ENCODE results near the gene FAM167B. TPM values are rescaled to one million over a fixed set of nuclear protein-coding genes. Genes with fewer than 3 reads are reported as not detected.

FAM167B gene
- total RNA-seq, 4 donors from 2014 or later, result 0.40 to 4.4 (median 2.2) TPM

GRCh38 chr1:32232558-32233304, 14.3 kb upstream of the FAM167B start:
- ATAC-seq, result no peak
- no peak for TF ChIP-seq CTCF (IDR thresholded peaks at IDR 0.05)
- no peak for TF ChIP-seq POLR2A (IDR thresholded peaks at IDR 0.05)
- TF ChIP-seq POLR2AphosphoS5 (IDR thresholded peaks at IDR 0.05), result no peak
- no peak for TF ChIP-seq EP300 (IDR thresholded peaks at IDR 0.05)
- no peak overlapping the region for H3K27ac ChIP-seq
- WGBS, 2 donors (ENCODE audit: low coverage in 1 of 2), result 83 to 85% methylated on average over 6 to 8 of the region's 8 CpGs
- no peaks in the 10 kb centered on the region for H3K4me1 ChIP-seq
- no peaks in the 10 kb centered on the region for H3K9me3 ChIP-seq
- H3K27me3 ChIP-seq, result no peaks in the 10 kb centered on the region
- H3K4me3 ChIP-seq, result no peak overlapping the region
- H3K36me3 ChIP-seq, result peaks cover 0 to 72% of the 10 kb centered on the region in 2 donors

DNA sequence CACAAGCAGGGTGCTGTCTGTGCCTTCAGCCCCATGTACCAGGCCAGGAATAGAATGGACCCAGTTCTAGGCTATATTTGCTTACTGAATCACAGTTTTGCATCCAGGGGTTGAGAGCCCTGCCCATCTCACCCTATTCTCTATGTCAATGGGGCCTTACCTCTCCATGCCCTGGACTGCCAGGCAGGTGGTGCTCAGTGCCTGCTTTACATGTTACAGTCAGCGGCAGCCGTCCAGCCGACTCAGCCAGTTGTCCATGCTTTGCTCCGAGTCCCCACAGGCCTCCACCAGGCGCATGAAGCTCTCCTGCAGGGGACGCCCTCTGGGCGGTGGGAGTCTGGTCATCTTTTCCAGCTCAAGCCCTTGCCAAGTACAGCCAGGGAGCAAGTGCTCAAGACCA, 12.2 kb upstream of the FAM167B start:
- Histone ChIP-seq H3K27me3 (no peaks in the 10 kb centered on the region), H3K27ac (no peak overlapping the region), H3K36me3 (peaks cover 0 to 52% of the 10 kb centered on the region in 2 donors), H3K4me3 (no peak overlapping the region), H3K4me1 (peaks cover 0 to 8% (median 3%) of the 10 kb centered on the region in 3 donors), H3K9me3 (no peaks in the 10 kb centered on the region)
- ATAC-seq, result no peak
- no CpG with 5 or more reads among the region's 7 CpGs for WGBS, 2 donors (ENCODE audit: low coverage in 1 of 2)
- TF ChIP-seq EP300 (IDR thresholded peaks at IDR 0.05), result no peak
- TF ChIP-seq POLR2AphosphoS5 (IDR thresholded peaks at IDR 0.05), result no peak
- TF ChIP-seq CTCF (IDR thresholded peaks at IDR 0.05), result no peak
- TF ChIP-seq POLR2A (IDR thresholded peaks at IDR 0.05), result no peak

- H3K36me3 ChIP-seq, result peaks cover 0 to 11% of the 10 kb centered on the region in 2 donors
- no peaks in the 10 kb centered on the region for H3K27me3 ChIP-seq
- no peak for ATAC-seq
- H3K4me1 ChIP-seq, result peaks cover 0 to 39% (median 12%) of the 10 kb centered on the region in 3 donors
- peak overlapping the region in 3 of 4 donors; percentile 80 to 89 (median 87) for H3K27ac ChIP-seq
- no peak overlapping the region for H3K4me3 ChIP-seq
- no peaks in the 10 kb centered on the region for H3K9me3 ChIP-seq
- TF ChIP-seq EP300 (IDR thresholded peaks at IDR 0.05) (no peak), POLR2AphosphoS5 (IDR thresholded peaks at IDR 0.05) (no peak), POLR2A (IDR thresholded peaks at IDR 0.05) (no peak), CTCF (IDR thresholded peaks at IDR 0.05) (no peak)
- 71% methylated on average over 2 of the region's 4 CpGs; no CpG with 5 or more reads in 1 of the 2 donors for WGBS, 2 donors (ENCODE audit: low coverage in 1 of 2)
Observed at GRCh38 chr1:32239337-32239736, 7.7 kb upstream of the FAM167B start.

DNA sequence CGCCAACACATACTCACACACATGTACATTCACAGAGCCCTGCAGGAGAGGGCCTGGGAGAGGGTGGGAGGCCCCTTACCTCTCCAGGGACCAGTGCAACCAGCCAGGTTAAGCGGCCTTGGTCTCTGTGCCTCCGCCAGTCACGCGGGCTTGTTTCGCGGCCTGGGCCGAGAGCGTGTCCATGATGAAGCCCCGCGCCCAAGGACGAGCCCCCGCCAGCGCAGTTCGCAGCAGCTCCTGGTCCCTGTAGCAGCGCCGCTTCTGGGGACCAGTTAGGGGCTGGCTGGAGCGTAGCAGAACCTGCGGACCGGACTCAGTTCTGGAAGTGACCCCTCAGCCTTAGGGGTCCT, 7.3 kb upstream of the FAM167B start:
- Histone ChIP-seq H3K36me3 (peaks cover 0 to 6% of the 10 kb centered on the region in 2 donors), H3K4me3 (peak overlapping the region in 1 of 2 donors; percentile 70), H3K27me3 (no peaks in the 10 kb centered on the region), H3K9me3 (no peaks in the 10 kb centered on the region), H3K4me1 (peaks cover 0 to 39% (median 12%) of the 10 kb centered on the region in 3 donors), H3K27ac (peak overlapping the region in 3 of 4 donors; percentile 80 to 89 (median 87))
- ATAC-seq, result peak; percentile 1
- no CpG with 5 or more reads among the region's 20 CpGs for WGBS, 2 donors (ENCODE audit: low coverage in 1 of 2)
- TF ChIP-seq POLR2A (IDR thresholded peaks at IDR 0.05) (no peak), EP300 (IDR thresholded peaks at IDR 0.05) (no peak), POLR2AphosphoS5 (IDR thresholded peaks at IDR 0.05) (no peak), CTCF (IDR thresholded peaks at IDR 0.05) (no peak)

Data from gastroesophageal sphincter (tissue), 4 donors.